Fibroblast of pulmonary artery (primary cell): Measurements from ENCODE around the gene FGD5.

ENCODE experiments used
- DNase-seq: peaks from one replicate; pipeline ENCODE4 v3.0.0-alpha.2; 2010; ENCODE audit warnings: low read depth
- H3K4me3 ChIP-seq: replicated peaks from 2 replicates; pipeline ENCODE4 v1.5.1; 2011; ENCODE audit warnings: low read depth, mild to moderate bottlenecking, control low read depth, low read length, moderate library complexity
- TF ChIP-seq, protein P1 (sequence below): IDR thresholded peaks from 2 replicates; pipeline ENCODE4 v1.5.1; 2011; ENCODE audit warnings: mild to moderate bottlenecking, control low read depth, low read length, inconsistent platforms; ENCODE audit errors: missing control alignments

Gene FGD5

DNA sequence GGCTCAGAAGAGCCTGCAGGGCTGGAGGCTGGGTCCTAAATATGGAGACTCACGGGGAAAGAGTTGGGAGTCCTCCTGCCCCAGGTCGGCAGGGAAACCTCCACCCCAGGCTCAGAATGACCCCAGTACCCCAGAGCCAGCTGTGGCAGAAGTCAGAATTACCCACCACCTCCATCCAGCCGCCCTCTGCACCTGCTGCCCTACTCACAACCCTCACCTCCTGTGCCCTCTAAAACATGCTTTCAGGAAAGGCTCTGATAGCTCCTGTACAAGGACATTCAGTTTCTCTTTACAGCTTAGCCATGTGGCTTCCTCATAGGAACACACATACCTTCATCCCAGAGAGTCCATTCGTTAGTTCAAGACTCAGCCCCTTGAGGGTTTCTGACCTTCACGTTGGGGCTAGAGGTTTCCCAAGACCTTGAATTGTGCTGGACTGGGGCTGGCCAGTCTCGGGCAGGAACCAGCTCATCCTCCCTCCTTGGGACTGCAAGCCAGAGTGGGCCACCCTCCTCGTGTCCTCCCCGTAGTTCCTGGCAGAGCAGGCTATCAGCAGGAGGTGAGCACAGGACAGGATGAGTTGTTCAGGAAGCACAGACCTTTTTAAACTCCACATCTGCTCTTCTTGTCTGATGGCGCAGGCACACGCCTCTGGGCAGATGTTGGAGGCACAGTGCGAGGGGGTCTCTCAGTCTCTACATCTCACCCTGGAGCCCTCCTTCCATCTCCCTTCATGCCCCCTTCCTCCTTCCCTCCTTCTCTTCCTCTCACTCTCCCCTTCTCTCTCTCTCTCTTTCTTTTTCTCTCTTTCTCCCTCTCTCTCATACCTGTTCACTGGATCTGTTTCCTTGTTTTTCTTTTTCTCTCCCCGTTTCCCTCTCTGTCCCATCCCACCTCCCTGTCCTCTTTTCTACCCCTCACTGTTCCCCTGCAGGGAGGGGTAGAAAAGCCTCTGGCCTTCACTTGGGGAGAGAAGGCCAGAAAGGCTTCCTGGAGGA is 72.7 kb downstream of the FGD5 start:
- TF ChIP-seq, protein P1, sequence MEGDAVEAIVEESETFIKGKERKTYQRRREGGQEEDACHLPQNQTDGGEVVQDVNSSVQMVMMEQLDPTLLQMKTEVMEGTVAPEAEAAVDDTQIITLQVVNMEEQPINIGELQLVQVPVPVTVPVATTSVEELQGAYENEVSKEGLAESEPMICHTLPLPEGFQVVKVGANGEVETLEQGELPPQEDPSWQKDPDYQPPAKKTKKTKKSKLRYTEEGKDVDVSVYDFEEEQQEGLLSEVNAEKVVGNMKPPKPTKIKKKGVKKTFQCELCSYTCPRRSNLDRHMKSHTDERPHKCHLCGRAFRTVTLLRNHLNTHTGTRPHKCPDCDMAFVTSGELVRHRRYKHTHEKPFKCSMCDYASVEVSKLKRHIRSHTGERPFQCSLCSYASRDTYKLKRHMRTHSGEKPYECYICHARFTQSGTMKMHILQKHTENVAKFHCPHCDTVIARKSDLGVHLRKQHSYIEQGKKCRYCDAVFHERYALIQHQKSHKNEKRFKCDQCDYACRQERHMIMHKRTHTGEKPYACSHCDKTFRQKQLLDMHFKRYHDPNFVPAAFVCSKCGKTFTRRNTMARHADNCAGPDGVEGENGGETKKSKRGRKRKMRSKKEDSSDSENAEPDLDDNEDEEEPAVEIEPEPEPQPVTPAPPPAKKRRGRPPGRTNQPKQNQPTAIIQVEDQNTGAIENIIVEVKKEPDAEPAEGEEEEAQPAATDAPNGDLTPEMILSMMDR, result no peak
- no peak for DNase-seq
- no peak overlapping the region for H3K4me3 ChIP-seq

GRCh38 chr3:14892226-14892625 is 73.5 kb downstream of the FGD5 start:
- TF ChIP-seq, protein P1, result no peak
- no peak overlapping the region for H3K4me3 ChIP-seq
- DNase-seq, result no peak

- no peak overlapping the region for H3K4me3 ChIP-seq
- DNase-seq, result no peak
- TF ChIP-seq, protein P1, result no peak
These were observed 75.3 kb downstream of the FGD5 start for GRCh38 chr3:14894085-14894484.

DNA sequence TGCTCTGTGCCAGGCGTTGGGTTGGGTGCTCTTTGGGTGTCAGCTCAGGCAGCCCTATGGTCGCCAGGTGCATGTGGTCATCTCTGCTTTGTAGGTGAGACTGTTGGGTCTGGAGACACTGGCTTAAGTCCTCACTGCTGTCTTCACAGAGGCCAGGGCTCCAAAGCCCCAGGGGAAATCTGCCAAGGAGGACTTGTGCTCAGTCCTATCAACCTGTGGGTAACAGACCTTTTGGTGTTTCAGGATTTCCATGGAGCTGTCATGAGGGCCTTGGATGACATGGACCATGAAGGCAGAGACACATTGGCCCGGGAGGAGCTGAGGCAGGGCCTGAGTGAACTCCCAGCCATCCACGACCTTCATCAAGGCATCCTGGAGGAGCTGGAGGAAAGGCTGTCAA is 78.5 kb downstream of the FGD5 start:
- no peak for DNase-seq
- TF ChIP-seq, protein P1, result no peak
- H3K4me3 ChIP-seq, result no peak overlapping the region

DNA sequence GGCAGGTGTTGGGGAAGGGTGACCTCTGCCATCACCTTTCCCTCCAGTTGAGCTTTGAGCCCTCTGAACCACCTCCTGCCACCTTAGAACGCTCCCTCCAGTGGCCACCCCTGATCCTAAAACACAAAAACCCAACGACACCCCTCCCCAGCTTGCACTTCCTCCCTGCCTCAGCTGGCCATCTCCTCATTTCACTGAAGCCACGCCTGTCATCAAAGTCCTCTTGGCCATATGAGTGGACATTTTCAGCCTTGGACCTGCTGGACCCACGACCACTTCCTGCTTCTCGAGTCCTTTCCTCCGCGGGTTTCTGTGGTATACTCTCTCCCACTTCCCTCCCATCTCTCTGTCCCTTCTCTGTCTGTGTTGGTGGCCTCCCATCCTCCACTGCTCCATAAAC is 80.2 kb downstream of the FGD5 start:
- no peak overlapping the region for H3K4me3 ChIP-seq
- TF ChIP-seq, protein P1, result no peak
- DNase-seq, result no peak

- TF ChIP-seq, protein P1, result no peak
- H3K4me3 ChIP-seq, result no peak overlapping the region
- DNase-seq, result no peak
These were observed 81.3 kb downstream of the FGD5 start for GRCh38 chr3:14899993-14900618.
